D721Med (cell line): ENCODE measurements around the gene FYN.
"Not testable (repeated sequence)": the region's sequence is repeated elsewhere in the genome, so short reads cannot be mapped to it uniquely, and the experiment has no call there.

Experiments
- DNase-seq: peaks from one replicate; pipeline ENCODE4 v3.0.0; 2011; ENCODE audit warnings: low spot score; ENCODE audit not compliant: insufficient read length
- FAIRE-seq: peaks from 2 replicates; lab custom pipeline; 2011; peaks lifted over from hg19 to GRCh38; lab: Jason Lieb, UNC
- TF ChIP-seq, protein P1 (sequence below): IDR thresholded peaks from 2 replicates; pipeline ENCODE4 v1.5.1; 2012; ENCODE audit warnings: mild to moderate bottlenecking, control low read depth; ENCODE audit not compliant: insufficient read depth; ENCODE audit errors: missing control alignments

FYN gene

DNA sequence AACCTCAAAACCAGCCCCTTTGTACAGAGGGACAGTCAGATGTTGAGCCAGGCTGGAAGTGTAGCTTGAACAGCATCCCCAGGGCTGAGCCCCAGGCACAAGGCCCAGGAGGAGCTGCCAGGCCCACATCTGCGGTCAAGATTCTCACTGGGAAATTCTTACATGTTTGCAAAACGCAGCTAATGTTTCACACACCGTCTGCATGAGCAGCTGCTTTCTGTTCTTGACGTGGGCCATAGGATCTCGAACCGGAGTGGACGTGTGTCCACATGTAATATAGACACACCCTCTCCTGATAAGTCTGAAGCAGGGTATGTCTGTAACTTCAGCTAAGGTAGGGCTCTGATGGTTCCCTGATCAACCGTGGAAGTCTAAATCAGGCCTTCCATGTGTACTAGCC is 226.3 kb downstream of the FYN start:
- DNase-seq (no peak), FAIRE-seq (no peak)
- TF ChIP-seq, protein P1, sequence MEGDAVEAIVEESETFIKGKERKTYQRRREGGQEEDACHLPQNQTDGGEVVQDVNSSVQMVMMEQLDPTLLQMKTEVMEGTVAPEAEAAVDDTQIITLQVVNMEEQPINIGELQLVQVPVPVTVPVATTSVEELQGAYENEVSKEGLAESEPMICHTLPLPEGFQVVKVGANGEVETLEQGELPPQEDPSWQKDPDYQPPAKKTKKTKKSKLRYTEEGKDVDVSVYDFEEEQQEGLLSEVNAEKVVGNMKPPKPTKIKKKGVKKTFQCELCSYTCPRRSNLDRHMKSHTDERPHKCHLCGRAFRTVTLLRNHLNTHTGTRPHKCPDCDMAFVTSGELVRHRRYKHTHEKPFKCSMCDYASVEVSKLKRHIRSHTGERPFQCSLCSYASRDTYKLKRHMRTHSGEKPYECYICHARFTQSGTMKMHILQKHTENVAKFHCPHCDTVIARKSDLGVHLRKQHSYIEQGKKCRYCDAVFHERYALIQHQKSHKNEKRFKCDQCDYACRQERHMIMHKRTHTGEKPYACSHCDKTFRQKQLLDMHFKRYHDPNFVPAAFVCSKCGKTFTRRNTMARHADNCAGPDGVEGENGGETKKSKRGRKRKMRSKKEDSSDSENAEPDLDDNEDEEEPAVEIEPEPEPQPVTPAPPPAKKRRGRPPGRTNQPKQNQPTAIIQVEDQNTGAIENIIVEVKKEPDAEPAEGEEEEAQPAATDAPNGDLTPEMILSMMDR = no peak

DNA sequence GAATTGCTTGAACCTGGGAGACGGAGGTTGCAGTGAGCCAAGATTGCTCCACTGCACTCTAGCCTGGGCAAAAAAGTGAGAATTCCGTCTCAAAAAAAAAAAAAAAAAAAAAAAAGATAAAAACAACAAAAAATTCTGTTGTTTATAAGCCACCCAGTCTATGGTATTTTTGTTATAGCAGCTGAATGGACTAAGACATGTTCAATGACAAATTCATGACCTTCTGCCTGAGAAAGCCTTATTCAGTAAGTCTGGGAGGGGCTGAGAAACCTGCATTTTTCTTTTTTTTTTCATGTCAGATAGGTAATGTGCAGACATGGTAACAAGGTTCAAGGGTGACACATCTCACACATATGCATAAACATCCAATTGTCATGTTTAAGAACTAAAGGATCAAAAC is 227.2 kb downstream of the FYN start:
- TF ChIP-seq, protein P1 = no peak
- FAIRE-seq (no peak), DNase-seq (no peak)

DNA sequence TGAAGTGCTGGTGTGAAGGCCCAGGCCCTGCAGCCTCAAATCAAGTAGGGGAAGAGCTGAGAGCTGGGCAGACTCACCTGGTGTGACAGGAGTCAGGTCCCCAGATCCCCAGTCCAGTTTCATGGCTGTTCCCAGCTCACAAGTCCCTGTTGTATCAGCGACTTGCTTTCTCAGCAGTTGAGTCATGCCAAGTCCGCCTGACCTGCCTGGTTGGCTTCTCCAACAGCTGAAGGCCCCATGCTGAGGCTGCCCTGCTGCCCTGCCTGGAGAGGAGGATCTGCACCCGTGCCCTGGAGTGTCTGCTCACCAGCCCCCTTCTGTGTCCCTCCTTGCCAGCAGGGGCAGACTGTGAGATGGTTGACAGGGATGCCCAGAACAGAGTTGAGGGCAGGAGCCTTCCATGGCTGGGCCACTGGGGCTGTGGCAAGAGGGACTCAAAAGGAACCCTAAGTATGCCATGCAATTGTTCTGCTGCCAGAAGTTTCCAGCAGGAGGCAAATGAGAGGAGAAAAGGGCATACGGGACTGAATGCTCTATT is 228.3 kb downstream of the FYN start:
- TF ChIP-seq, protein P1 = no peak
- DNase-seq = no peak
- FAIRE-seq = no peak

DNA sequence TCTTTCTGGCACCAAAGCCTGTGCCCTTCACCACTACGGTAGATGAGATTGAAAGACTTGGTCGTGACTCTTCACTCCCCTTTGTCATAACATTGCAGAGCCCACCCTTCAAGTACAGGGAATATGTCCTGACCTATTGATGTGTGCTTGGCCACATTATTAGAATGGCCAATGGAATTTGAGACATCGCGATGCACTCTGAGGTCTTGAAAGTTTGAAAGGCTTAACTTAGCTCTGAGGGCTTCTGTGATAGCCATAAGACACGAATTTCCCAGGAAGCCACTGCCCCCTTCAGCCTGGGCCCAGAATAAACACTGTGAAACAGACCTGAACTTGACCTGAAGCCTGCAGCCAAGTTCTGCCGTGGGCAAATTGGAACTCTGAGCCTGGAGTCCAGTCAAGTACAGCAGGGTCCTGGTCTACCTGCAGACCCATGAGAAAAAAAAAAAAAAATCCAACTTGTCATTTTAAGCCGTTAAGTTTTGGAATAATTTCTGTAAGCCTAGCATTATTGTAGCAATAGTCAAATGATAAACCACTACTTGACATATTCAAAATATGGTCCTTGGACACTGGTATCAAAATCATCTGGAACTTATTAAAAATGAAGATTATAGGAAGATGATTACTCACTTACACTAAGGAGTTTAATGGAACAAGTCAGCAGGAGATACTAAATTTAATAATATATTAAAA is 230.6 kb downstream of the FYN start:
- TF ChIP-seq, protein P1 = peak; percentile 66
- no peak for DNase-seq
- no peak for FAIRE-seq

DNA sequence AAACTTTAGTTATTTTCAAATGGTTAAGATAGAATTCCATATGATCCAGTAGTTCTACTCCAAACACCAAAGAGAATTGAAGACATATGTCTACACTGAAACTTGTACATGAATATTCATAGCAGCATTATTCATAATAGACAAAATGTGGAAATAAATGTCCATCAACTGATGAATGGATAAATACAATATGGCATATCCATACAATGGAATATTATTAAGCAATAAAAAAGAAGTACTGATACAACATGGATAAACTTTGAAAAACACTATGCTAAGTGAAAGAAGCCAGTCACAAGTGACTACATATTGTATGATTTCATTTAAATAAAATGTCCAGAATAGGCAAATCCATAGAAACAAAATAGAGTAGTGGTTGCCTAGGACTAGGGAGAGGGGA is 234.0 kb downstream of the FYN start:
- no peak for FAIRE-seq
- DNase-seq = no peak
- TF ChIP-seq, protein P1 = no peak

DNA sequence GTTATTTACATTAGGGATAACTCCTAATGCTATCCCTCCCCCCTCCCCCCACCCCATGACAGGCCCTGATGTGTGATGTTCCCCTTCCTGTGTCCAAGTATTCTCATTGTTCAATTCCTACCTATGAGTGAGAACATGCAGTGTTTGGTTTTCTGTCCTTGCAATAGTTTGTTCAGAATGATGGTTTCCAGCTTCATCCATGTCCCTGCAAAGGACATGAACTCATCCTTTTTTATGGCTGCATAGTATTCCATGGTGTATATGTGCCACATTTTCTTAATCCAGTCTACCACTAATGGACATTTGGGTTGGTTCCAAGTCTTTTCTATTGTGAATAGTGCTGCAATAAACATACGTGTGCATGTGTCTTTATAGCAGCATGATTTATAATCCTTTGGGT is 238.3 kb downstream of the FYN start:
- not testable (repeated sequence) for DNase-seq, FAIRE-seq

DNA sequence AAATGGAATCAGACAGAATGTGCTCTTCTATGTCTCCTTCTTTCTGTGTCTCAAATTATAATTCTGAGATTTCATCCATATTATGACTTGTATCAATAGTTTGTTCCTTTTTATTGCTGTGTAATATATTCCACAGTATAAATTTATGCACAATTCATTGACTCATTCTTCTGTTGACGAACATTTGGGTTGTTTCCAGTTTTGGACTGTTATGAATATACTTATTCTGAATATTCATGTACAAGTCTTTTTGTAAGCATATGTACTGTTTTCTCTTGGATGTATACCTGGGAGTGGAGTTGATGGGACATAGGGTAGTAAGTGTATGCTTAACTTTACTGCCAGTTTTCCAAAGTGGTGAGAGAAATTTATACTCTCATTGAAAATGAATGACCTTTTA is 239.4 kb downstream of the FYN start:
- no peak for DNase-seq

More for the DNA sequence above, 239.4 kb downstream of the FYN start:
- FAIRE-seq = no peak
- TF ChIP-seq, protein P1 = no peak
